ENCODE measurements around the gene CRABP1.

Gene CRABP1

GRCh38 chr15:78384651-78385050 lies 44.5 kb downstream of the CRABP1 start:
- no peak overlapping the region for H3K27ac ChIP-seq (ENCODE audit: low read length)
- no peak overlapping the region for H2AFZ ChIP-seq (ENCODE audit: low read length)
- no peaks in the 10 kb centered on the region for H3K36me3 ChIP-seq (replicated peaks; ENCODE audit: insufficient read depth, low read length)
- no peak overlapping the region for H3K4me3 ChIP-seq (ENCODE audit: low read length)
- no peak for DNase-seq
- no peaks in the 10 kb centered on the region for H3F3A ChIP-seq (ENCODE audit: insufficient read depth, low read length)
- no peak overlapping the region for H3K4me2 ChIP-seq (ENCODE audit: low read depth, low read length)
- H3K4me1 ChIP-seq (ENCODE audit: low read length) = no peaks in the 10 kb centered on the region
- TF ChIP-seq EZH2phosphoT487 (IDR thresholded peaks at IDR 0.05; ENCODE audit: low read length) = no peak
- TF ChIP-seq CTCF (IDR thresholded peaks at IDR 0.05; ENCODE audit: low read length) = no peak
- no peak overlapping the region for H3K9ac ChIP-seq (ENCODE audit: low read length)
- no peaks in the 10 kb centered on the region for H3K9me2 ChIP-seq (replicated peaks; ENCODE audit: insufficient read depth, low read length)
- no peaks in the 10 kb centered on the region for H3K9me3 ChIP-seq (replicated peaks; ENCODE audit: insufficient read depth, low read length)
- no peaks in the 10 kb centered on the region for H3K79me2 ChIP-seq (ENCODE audit: low read length)
- H3K27me3 ChIP-seq (replicated peaks; ENCODE audit: insufficient read depth, low read length) = 0 out of 2 replicates have a peak, but pooled peaks cover 5% of the 10 kb centered on the region
- no peaks in the 10 kb centered on the region for H4K20me1 ChIP-seq (ENCODE audit: insufficient read depth, low read length)

GRCh38 chr15:78387246-78388037 lies 47.3 kb downstream of the CRABP1 start:
- no peak for DNase-seq
- Histone ChIP-seq H3K79me2 (ENCODE audit: low read length) (no peaks in the 10 kb centered on the region), H3F3A (ENCODE audit: insufficient read depth, low read length) (no peaks in the 10 kb centered on the region), H3K36me3 (replicated peaks; ENCODE audit: insufficient read depth, low read length) (no peaks in the 10 kb centered on the region), H3K4me2 (ENCODE audit: low read depth, low read length) (no peak overlapping the region), H4K20me1 (ENCODE audit: insufficient read depth, low read length) (no peaks in the 10 kb centered on the region), H3K9ac (ENCODE audit: low read length) (no peak overlapping the region), H3K9me2 (replicated peaks; ENCODE audit: insufficient read depth, low read length) (no peaks in the 10 kb centered on the region), H3K27ac (ENCODE audit: low read length) (no peak overlapping the region), H3K4me1 (ENCODE audit: low read length) (no peaks in the 10 kb centered on the region), H3K4me3 (ENCODE audit: low read length) (no peak overlapping the region), H2AFZ (ENCODE audit: low read length) (no peak overlapping the region), H3K9me3 (replicated peaks; ENCODE audit: insufficient read depth, low read length) (no peaks in the 10 kb centered on the region), H3K27me3 (replicated peaks; ENCODE audit: insufficient read depth, low read length) (0 out of 2 replicates have a peak, but pooled peaks cover 5% of the 10 kb centered on the region)
- TF ChIP-seq CTCF (IDR thresholded peaks at IDR 0.05; ENCODE audit: low read length) = no peak
- no peak for TF ChIP-seq EZH2phosphoT487 (IDR thresholded peaks at IDR 0.05; ENCODE audit: low read length)
- TF ChIP-seq EZH2 (optimal IDR thresholded peaks at IDR 0.05; ENCODE audit: low read depth, low read length) = no peak

- Histone ChIP-seq H3K9me2 (replicated peaks; ENCODE audit: insufficient read depth, low read length) (no peaks in the 10 kb centered on the region), H3K27me3 (replicated peaks; ENCODE audit: insufficient read depth, low read length) (0 out of 2 replicates have a peak, but pooled peaks cover 5% of the 10 kb centered on the region), H3K4me1 (ENCODE audit: low read length) (no peaks in the 10 kb centered on the region), H3K9me3 (replicated peaks; ENCODE audit: insufficient read depth, low read length) (no peaks in the 10 kb centered on the region), H3F3A (ENCODE audit: insufficient read depth, low read length) (no peaks in the 10 kb centered on the region), H3K79me2 (ENCODE audit: low read length) (no peaks in the 10 kb centered on the region), H3K27ac (ENCODE audit: low read length) (no peak overlapping the region), H3K9ac (ENCODE audit: low read length) (no peak overlapping the region), H3K36me3 (replicated peaks; ENCODE audit: insufficient read depth, low read length) (no peaks in the 10 kb centered on the region), H4K20me1 (ENCODE audit: insufficient read depth, low read length) (no peaks in the 10 kb centered on the region), H3K4me3 (ENCODE audit: low read length) (no peak overlapping the region), H3K4me2 (ENCODE audit: low read depth, low read length) (no peak overlapping the region), H2AFZ (ENCODE audit: low read length) (no peak overlapping the region)
- TF ChIP-seq EZH2 (optimal IDR thresholded peaks at IDR 0.05; ENCODE audit: low read depth, low read length) (no peak), CTCF (IDR thresholded peaks at IDR 0.05; ENCODE audit: low read length) (no peak), EZH2phosphoT487 (IDR thresholded peaks at IDR 0.05; ENCODE audit: low read length) (no peak)
- DNase-seq = no peak
Observed at GRCh38 chr15:78388865-78389264, 48.7 kb downstream of the CRABP1 start.
